Measurements from ENCODE around the gene RPL26.
"Not testable (repeated sequence)": the region's sequence is repeated elsewhere in the genome, so short reads cannot be mapped to it uniquely, and the experiment has no call there.

RPL26 gene

DNA sequence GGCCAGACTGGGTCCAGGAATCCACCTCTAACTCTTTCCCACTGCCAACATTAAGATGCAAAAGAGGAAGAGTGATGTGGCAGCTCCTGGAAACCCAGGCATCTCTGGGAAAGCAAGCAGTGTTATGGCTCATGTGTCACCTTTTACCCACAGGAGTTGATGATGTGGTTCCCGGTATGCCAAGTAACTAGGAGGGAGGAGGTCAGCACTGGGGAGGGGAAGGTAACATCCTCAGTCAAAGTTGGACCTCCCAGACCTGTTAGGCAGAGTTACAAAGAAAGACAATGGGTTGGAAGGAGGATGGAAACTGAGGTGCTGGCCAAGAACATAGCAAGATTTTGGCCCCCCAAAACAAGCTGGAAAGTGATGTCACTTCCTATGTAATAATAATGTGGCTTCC is 17.9 kb downstream of the RPL26 start:
- no peak for DNase-seq (ENCODE audit: low read depth)

DNA sequence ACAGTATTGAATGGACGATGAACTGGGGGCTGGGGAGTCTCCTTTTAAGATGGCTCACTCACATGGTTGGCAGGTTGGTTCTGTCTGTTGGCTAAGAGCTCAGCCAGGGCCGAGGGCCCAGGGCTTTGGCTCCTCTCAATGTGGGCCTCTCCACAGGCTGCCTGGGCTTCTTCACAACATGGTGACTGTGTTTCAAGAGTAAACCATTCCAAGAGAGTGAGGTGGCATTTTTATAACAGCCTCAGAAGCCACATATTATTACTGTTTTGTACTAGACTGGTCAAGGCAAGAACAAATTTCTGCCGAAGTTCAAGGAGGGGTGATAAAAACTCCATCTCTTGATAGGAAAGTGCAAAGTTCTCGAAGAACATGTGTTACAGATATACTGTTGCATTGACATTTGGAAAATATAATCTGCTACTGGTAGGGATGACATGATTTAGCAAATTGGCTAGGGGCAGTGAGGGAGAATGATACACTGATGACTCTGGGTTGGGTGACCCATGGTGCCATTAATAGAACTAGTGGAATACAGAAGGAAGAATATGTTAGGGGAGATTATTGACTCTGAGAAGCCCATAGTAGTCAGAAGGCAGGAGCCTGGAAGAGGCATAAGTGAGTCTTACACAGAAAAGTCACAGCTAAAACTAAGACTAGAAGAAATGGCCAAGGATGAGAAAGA is 20.2 kb downstream of the RPL26 start:
- no peak for DNase-seq (ENCODE audit: low read depth)

DNA sequence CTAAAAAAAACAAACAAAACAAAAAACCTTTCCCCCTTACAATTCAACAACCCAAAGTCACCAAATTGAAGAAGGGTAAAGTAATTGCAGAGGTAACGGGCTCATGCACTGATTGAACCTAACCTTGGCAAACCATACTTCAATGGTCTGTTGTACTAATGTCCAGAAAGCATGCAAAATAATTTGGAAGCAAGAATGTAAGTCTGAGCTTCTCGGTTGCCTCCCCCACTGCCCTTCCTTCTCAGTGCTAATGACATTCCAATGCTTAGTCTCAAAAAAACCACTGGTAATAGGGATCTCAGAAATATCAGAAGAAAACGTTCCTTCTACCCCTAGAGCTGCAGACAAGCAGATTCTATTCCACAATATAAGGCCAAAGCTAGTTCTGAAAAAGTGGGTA is 22.2 kb downstream of the RPL26 start:
- no peak for DNase-seq (ENCODE audit: low read depth)

DNA sequence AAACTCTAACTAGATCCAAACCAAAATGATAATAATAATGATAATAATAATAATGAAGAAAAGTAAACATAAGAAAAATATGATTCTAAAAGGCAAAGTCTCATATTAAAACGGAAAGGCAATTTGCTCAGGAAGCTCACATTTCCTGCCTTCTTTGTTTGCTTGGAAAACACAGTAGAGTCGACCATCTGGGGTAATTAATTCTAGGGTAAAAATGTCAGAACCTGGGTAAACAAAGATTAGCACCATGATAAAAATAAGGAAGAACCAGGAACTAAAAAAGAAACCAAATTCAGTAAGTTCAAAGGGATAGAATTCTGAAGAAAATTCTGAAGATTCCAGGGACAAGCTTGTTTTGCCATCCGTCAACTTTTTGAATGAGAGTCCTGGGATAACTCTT is 22.7 kb downstream of the RPL26 start:
- no peak for DNase-seq (ENCODE audit: low read depth)

DNA sequence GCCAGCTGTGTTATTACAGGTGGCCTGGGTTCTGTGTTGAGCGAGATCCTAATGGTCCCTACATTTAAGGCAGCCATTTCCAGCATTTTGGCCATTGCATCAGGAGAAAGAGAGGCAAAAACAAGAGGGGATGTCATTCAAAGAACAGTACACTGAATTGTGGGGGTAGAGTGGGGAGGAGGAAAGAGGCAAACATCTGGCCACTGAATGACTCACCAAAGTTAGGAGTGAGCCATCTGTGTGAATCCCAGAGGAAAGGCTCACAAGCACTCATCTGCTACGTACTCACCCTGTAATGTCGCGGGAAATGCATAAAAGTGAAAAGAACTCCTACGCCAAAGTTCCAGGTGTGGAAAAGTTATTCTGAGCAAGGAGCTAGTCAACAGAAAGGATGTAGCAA is 23.2 kb downstream of the RPL26 start:
- no peak for DNase-seq (ENCODE audit: low read depth)

DNA sequence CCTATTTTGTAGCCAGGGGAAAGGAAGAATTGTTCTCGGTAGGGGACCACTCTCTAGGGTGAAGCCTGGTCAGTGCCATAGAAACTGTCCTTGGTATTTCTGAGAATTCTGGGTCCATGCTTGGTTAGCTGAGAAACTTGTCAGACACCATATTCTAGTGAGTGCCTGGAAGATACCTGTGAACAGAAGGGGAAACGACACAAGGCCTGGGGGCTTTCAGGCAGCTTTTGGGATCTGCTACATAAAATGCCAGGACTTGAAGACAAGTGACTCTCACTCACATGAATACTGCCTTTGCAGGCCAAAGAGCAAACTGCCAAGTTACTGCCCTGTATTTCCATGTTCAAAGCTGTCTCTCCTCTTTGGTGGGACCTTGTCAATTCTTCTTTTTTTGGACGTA is 25.1 kb downstream of the RPL26 start:
- no peak for DNase-seq (ENCODE audit: low read depth)

DNA sequence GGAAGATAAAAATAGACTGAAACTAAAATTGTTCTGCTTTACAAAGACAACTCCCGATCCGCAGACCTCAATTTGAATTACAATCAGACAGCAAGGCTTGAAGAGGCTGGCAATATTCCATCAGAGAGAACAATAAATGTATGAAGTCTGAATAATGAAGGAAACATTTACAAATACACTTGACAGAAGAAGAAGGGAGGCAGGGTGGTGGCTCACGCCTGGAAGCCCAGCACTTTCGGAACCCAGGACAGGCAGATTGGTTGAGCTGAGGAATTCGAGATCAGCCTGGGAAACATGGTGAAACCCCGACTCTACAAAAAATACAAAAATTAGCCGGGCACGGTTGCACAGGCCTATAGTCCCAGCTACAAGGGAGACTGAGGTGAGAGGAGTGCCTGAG is 28.8 kb downstream of the RPL26 start:
- no peak for DNase-seq (ENCODE audit: low read depth)

DNA sequence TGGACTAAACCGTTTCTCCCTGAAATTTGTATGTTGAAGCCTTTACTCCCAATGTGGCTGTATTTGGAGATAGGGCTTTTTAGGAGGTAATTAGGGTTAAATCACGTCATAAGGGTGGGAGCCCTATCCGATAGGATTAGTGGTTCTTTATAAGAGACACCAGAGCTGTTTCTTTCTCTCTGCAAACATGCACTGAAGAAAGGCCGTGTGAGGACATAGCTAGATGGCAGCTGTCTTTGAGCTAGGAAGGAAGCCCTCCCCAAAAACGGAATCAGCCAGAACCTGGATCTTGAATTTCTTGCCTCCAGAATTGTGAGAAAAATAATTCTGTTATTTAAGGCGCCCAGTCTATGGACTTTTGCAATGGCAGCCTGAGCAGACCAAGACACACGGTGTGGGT is 29.3 kb downstream of the RPL26 start:
- DNase-seq (ENCODE audit: low read depth), result no peak

DNA sequence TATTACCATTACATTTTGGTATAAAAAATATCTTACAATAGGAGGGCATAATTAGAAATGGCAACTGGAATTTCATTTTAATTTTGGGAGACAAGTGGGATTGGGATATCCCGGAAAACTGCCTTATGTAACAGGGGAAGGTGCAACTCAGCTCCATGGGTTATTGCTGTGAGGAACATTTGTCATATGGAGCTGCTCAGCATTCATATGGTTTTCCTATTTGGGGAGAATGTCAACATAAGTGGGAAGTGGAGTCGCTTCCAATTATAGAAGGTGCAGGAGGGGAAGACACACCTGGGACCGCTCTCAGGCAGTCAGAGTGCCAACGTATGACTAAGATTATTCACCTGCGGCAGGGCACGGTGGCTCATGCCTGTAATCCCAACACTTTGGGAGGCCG is 32.7 kb downstream of the RPL26 start:
- DNase-seq (ENCODE audit: low read depth), result no peak

DNA sequence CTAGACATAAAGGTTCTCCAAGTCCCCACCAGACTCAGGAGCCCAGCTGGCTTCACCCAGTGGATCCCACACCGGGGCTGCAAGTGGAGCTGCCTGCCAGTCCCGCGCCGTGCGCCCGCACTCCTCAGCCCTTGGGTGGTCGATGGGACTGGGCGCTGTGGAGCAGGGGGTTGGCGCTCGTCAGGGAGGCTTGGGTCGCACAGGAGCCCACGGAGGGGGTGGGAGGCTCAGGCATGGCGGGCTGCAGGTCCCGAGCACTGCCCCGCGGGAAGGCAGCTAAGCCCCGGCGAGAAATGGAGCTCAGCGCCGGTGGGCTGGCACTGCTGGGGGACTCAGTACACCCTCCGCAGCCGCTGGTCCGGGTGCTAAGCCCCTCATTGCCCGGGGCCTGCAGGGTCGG is 36.0 kb downstream of the RPL26 start:
- not testable (repeated sequence) for DNase-seq (ENCODE audit: low read depth)

DNA sequence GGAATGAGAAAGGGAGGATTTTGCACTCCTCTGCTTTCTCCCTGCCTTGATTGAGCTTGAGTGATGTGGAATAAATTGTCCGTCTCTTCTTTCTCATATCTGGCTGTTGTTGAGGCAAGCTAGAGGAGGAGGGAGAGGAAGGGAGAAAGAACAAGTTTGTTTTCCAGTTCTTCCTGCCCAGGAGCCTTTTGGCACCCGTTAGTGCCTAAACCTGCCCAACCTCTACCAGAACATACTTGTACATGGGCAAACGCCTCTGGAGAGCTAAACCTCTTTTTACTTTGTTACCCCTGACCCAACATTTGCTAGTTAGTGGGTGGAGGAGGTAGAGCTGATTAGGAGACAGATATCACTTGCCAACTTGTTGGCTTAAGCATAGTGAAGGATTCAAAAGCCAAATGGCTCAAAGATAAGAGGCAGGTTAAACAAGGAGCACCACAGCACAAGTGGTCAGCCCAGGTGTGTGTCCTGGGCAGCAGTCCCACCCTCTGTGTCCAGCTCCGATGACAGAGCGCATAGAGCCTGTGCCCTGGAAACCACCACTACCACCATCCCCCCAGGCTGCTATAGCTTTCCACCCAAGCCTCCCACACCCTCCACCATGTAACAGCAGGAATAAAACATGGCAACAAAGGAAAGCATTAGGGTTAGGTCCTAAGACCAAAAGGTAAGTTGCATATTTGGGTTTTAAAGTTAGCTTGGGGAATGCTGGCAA is 36.9 kb downstream of the RPL26 start:
- DNase-seq (ENCODE audit: low read depth), result no peak

DNA sequence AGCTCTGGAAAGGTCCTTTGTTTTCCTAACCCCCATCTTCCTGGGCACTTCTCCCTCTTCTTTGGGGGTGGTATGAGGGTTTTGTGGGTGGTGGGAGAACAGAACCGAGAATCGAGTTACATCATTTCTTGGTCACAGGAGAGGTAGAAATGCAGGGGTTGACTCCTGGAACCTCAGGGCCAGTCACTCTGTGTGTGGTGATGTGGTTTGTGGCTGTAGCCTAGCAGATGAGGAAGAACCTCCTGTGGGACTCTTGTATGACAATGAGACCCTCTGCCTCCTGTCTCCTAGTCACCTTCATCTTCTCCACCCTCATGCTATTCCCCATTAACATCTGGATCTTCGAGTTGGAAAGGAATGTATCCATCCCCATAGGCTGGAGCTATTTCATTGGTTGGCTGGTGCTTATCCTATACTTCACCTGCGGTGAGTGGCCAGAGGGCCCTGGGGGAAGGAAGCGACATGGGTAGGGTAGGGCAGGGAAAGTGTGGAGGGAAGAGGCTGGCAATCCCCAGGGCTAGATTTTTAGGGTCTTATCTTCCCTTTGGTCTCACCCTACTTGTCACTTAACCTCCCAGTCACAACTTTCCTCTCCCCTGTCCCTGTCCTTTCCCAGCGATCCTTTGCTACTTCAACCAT is 37.8 kb downstream of the RPL26 start:
- no peak for DNase-seq (ENCODE audit: low read depth)

DNA sequence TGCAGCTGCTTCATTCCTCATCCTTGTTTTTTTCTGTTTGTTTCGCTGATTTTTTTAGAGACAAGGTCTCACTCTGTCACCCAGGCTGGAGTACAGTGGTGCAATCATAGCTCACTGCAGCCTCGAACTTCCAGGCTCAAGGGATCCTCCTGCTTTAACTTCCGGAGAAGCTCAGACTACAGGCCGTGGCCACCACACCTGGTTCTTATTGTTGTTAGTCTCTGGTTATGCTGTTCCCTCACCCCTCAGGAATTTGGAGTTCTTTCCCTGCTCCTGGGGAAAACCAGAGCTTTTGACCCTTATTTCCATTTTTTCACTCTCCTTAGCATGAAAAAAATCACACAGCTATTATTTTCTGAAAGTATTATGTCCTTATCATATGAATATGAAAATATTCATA is 41.5 kb downstream of the RPL26 start:
- no peak for DNase-seq (ENCODE audit: low read depth)

DNA sequence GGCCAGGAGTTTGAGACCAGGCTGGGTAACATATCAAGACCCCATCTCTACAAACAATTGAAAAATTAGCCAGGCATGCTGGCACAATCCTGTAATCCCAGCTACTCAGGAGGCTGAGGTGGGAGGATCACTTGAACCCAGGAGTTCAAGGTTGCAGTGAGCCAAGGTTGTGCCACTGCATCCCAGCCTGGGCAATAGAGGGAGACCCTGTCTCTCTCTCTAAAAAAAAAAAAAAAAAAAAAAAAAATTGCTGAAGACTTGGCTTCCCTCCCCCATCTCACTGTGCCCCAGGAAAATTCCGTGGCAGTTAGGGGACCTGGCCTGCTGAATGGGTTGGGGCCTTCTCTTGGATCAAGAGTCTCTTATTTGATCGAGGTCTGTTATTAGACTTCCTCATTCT is 43.5 kb downstream of the RPL26 start, which contains the start of gene ODF4:
Gene ODF4 (plus strand): TSS at position 301 of the 400 bp plus-strand sequence. CDS start 212 bp downstream, outside the sequence.
- no peak for DNase-seq (ENCODE audit: low read depth)

DNA sequence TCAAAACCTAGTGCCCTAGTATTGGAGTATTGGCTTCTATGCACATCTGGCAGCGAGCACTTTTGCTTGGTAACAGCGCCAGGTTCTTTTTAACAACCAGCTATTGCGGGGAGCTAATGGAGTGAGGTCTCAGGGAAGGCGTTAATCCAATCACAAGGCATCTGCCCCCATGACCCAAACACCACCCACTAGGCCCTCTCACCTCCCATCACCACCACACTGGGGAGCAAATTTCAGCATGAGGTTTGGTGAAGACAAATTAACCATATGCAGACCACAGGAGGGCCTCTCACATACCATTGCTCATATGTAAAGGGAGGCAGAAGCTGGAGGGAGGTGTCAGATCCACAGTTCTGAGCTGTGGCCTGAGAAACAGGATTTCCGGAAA is 44.2 kb downstream of the RPL26 start:
- no peak for DNase-seq (ENCODE audit: low read depth)

DNA sequence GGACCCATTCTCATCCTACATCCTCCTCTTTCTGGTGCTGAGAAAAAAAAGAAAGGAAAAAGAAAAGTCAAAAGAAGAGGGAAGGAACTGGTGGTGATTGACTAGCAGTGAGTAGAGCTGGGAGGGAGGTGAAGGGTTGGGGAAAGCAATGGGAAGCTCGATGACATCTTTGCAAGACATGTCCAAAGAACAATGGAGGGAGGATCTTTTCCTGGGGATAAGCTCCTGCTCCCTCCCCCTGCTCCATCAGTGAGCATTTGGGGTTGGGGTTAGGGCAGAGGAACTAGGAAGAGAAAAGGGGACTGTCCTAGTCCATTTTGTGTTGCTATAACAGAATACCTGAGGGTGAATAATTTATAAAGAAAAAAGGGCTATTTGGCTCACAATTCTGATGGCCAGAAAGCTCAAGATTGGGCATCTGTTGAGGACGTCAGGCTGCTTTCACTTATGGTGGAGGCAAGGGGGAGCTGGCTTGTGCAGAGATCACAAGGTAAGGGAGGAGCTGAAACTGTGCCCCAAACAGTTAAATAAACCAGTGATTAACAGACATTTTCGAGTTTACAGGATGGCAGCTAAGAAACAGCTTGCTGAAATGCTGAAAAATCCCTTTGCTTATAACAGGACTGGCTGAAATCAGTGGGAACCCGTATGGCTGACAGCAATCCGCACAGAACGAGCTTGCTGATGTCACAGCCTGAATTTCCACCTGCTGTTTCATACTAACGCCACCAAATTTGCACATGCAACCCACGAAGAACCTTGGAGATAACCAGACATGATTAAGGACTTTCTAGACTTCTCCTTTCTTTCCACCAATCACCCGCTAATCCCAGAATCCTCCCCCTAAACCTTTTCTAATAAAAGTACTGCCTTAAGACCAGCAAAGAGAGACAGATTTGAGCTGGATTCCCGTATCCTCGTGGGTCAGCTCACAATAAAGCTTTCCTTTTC is 44.9 kb downstream of the RPL26 start:
- no peak for DNase-seq (ENCODE audit: low read depth)

DNA sequence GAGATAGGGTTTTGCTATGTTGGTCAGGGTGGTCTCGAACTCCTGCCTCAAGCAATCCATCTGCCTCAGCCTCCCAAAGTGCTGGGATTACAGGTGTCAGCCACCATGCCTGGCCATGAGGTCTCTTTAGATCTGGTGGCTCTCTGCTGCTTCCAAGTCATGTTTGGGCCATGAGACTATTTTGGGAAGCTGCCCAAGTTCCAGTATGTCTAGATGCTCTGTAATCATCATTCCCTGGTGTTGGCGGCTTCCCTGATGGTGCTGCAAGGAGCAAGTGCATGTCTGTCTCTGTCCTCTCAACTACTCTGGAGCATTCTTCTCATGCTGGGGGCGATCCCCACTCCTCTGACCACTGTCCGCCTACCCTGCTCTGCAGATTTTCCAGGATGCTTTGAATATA is 49.7 kb downstream of the RPL26 start:
- no peak for DNase-seq (ENCODE audit: low read depth)

DNA sequence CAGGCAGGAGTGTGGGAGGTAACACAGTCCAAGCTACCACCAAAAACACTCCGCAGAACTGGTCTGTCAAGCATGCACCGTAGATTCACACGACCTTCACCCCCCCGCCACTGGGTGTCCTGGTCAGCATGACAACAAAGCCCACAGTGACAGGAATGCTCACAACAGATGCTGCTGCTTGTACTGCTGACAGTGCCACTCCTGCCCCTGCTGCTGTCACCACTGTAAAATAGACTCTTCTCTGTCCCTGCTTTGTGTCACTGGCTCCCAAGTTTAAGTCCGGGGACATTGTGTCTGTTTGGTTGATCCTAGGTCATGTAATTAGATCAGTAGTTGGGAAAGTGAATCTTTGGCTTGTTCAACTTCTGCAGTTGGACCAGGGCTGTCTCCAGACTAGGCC is 50.3 kb downstream of the RPL26 start:
- no peak for DNase-seq (ENCODE audit: low read depth)

DNA sequence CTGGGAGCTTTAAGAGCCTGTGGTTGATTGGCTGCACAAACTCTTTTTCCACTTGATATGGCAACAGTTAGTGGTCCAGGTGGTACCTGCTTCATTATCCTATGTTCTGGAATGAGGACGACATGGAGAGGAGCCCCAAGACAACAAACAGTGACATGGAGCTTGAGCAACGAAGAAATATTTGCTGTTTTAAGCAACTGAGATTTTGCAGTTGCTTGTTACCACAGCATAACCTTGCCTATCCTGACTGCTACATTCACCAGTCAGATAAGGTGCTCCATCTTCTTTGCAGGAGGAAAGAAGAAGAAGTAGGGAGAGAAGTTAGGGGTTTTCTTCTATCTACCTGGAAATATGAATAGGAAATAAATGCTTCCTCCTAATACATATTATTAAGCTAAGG is 50.9 kb downstream of the RPL26 start:
- DNase-seq (ENCODE audit: low read depth), result no peak
